ENCODE results near the gene PPM1H. TPM values are rescaled to one million over a fixed set of nuclear protein-coding genes. Genes with fewer than 3 reads are reported as not detected.

The PPM1H gene
- total RNA-seq, 1 experiment from 2014 or later: 37.1 TPM

GRCh38 chr12:62767946-62768345 lies 167.0 kb downstream of the PPM1H start (continued):
- no peak for TF ChIP-seq AFF4 (CRISPR knock-in tag; IDR thresholded peaks at IDR 0.05; ENCODE audit: borderline replicate concordance)
- no peak for TF ChIP-seq CTCF (IDR thresholded peaks at IDR 0.05)

DNA sequence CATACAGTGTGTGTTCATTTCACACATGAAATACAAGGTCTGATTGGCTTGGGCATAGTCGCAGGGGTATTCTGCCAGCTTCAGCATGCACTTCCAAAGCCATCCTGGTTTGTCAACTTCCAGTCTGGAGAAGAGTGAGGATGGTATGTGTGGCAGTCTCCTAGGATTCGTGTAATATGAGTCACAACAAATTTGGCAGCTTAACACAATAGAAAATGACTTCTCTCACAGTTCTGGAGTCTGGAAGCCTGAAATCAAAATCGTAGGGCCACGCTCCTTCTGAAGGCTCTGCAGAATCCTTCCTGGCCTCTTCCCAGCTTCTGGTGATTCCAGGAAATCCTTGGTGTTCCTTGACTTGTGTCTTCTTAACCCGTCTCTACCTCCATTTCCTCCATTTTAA lies 167.5 kb downstream of the PPM1H start:
- Mint-ChIP-seq H3K27me3 (ENCODE audit: low read depth) (no peaks in the 10 kb centered on the region), H3K9me3 (no peaks in the 10 kb centered on the region), H3K4me1 (peaks cover 31% of the 10 kb centered on the region), H3K4me3 (no peak overlapping the region), H3K36me3 (peaks cover 14% of the 10 kb centered on the region), H3K27ac (no peak overlapping the region)
- ATAC-seq (no peak), DNase-seq (ENCODE audit: low spot score) (no peak)
- POLR2A ChIA-PET: no interaction called here
- CTCF ChIA-PET: no interaction called here
- no peak for TF ChIP-seq STAT6 (CRISPR knock-in tag; conservative IDR thresholded peaks at IDR 0.05; ENCODE audit: low read depth)
- no peak for TF ChIP-seq ATF3 (CRISPR knock-in tag; conservative IDR thresholded peaks at IDR 0.05)
- TF ChIP-seq TCF7 (CRISPR knock-in tag; IDR thresholded peaks at IDR 0.05; ENCODE audit: low read depth): no peak

GRCh38 chr12:62766496-62766895 lies 168.5 kb downstream of the PPM1H start:
- DNase-seq (ENCODE audit: low spot score) (no peak), ATAC-seq (no peak)
- Mint-ChIP-seq H3K27ac (no peak overlapping the region), H3K4me1 (peaks cover 23% of the 10 kb centered on the region), H3K36me3 (peaks cover 14% of the 10 kb centered on the region), H3K27me3 (ENCODE audit: low read depth) (no peaks in the 10 kb centered on the region), H3K4me3 (no peak overlapping the region), H3K9me3 (no peaks in the 10 kb centered on the region)
- ChIA-PET CTCF (no interaction called here), POLR2A (interaction anchor here (0.5 kb wide), 1 partner anchor 124 kb away, joined by 3 read pairs; no protein-coding TSS in a partner anchor)
- no peak for TF ChIP-seq GABPB1 (CRISPR knock-in tag; IDR thresholded peaks at IDR 0.05)
- TF ChIP-seq SP1 (CRISPR knock-in tag; conservative IDR thresholded peaks at IDR 0.05): no peak
- TF ChIP-seq ZNF281 (CRISPR knock-in tag; IDR thresholded peaks at IDR 0.05): no peak
- TF ChIP-seq, protein P1, sequence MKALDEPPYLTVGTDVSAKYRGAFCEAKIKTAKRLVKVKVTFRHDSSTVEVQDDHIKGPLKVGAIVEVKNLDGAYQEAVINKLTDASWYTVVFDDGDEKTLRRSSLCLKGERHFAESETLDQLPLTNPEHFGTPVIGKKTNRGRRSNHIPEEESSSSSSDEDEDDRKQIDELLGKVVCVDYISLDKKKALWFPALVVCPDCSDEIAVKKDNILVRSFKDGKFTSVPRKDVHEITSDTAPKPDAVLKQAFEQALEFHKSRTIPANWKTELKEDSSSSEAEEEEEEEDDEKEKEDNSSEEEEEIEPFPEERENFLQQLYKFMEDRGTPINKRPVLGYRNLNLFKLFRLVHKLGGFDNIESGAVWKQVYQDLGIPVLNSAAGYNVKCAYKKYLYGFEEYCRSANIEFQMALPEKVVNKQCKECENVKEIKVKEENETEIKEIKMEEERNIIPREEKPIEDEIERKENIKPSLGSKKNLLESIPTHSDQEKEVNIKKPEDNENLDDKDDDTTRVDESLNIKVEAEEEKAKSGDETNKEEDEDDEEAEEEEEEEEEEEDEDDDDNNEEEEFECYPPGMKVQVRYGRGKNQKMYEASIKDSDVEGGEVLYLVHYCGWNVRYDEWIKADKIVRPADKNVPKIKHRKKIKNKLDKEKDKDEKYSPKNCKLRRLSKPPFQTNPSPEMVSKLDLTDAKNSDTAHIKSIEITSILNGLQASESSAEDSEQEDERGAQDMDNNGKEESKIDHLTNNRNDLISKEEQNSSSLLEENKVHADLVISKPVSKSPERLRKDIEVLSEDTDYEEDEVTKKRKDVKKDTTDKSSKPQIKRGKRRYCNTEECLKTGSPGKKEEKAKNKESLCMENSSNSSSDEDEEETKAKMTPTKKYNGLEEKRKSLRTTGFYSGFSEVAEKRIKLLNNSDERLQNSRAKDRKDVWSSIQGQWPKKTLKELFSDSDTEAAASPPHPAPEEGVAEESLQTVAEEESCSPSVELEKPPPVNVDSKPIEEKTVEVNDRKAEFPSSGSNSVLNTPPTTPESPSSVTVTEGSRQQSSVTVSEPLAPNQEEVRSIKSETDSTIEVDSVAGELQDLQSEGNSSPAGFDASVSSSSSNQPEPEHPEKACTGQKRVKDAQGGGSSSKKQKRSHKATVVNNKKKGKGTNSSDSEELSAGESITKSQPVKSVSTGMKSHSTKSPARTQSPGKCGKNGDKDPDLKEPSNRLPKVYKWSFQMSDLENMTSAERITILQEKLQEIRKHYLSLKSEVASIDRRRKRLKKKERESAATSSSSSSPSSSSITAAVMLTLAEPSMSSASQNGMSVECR (CRISPR knock-in tag; IDR thresholded peaks at IDR 0.05; ENCODE audit: borderline replicate concordance): no peak
- TF ChIP-seq RORB (CRISPR knock-in tag; IDR thresholded peaks at IDR 0.05): no peak
- no peak for TF ChIP-seq SOX15 (CRISPR knock-in tag; IDR thresholded peaks at IDR 0.05)
- TF ChIP-seq, protein P2, sequence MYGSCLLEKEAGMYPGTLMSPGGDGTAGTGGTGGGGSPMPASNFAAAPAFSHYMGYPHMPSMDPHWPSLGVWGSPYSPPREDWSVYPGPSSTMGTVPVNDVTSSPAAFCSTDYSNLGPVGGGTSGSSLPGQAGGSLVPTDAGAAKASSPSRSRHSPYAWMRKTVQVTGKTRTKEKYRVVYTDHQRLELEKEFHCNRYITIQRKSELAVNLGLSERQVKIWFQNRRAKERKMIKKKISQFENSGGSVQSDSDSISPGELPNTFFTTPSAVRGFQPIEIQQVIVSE (CRISPR knock-in tag; IDR thresholded peaks at IDR 0.05; ENCODE audit: borderline replicate concordance): no peak
- TF ChIP-seq ZNF317 (CRISPR knock-in tag; IDR thresholded peaks at IDR 0.05; ENCODE audit: borderline replicate concordance, low read depth): no peak
- no peak for TF ChIP-seq ELF4 (CRISPR knock-in tag; IDR thresholded peaks at IDR 0.05; ENCODE audit: low read depth)

Measured in WTC11 (cell line).